Astrocyte of the hippocampus (primary cell): ENCODE results near the gene GGTLC3.
"Not testable (repeated sequence)": the region's sequence is repeated elsewhere in the genome, so short reads cannot be mapped to it uniquely, and the experiment has no call there.

Experiments
- DNase-seq: peaks from one replicate; pipeline ENCODE4 v3.0.0; 2011; ENCODE audit warnings: low read depth, low spot score

Gene GGTLC3

GRCh38 chr22:18518061-18518460 lies at the start of gene GGTLC3:
Gene GGTLC3 (minus strand): TSS chr22:18518161. CDS start chr22:18517897, 264 bp downstream.
- not testable (repeated sequence) for DNase-seq

GRCh38 chr22:18560099-18560974 lies 42.4 kb upstream of the GGTLC3 start:
- not testable (repeated sequence) for DNase-seq

GRCh38 chr22:18558939-18559338 lies 41.0 kb upstream of the GGTLC3 start:
- DNase-seq = not testable (repeated sequence)

GRCh38 chr22:18558516-18558915 lies 40.6 kb upstream of the GGTLC3 start:
- DNase-seq = not testable (repeated sequence)

- DNase-seq = not testable (repeated sequence)
These were observed 36.6 kb upstream of the GGTLC3 start for GRCh38 chr22:18554280-18555256.

GRCh38 chr22:18552839-18553597 lies 35.1 kb upstream of the GGTLC3 start:
- DNase-seq = not testable (repeated sequence)

- not testable (repeated sequence) for DNase-seq
These were observed 33.1 kb upstream of the GGTLC3 start for GRCh38 chr22:18551046-18551445.

- DNase-seq = not testable (repeated sequence)
These were observed 31.7 kb upstream of the GGTLC3 start for GRCh38 chr22:18549458-18550179.

GRCh38 chr22:18544615-18545014 lies 26.7 kb upstream of the GGTLC3 start:
- DNase-seq = not testable (repeated sequence)

- not testable (repeated sequence) for DNase-seq
These were observed 25.4 kb upstream of the GGTLC3 start for GRCh38 chr22:18543400-18543799.

- DNase-seq = not testable (repeated sequence)
These were observed 22.0 kb upstream of the GGTLC3 start for GRCh38 chr22:18539994-18540393.

GRCh38 chr22:18534315-18534714 lies 16.4 kb upstream of the GGTLC3 start:
- DNase-seq = not testable (repeated sequence)

- DNase-seq = not testable (repeated sequence)
These were observed 15.7 kb upstream of the GGTLC3 start for GRCh38 chr22:18533633-18534032.

- DNase-seq = not testable (repeated sequence)
These were observed 11.6 kb upstream of the GGTLC3 start for GRCh38 chr22:18529416-18530145.

- DNase-seq = peak; percentile 50
These were observed 10.8 kb upstream of the GGTLC3 start for GRCh38 chr22:18528597-18529415.

GRCh38 chr22:18527752-18528596 lies 10.0 kb upstream of the GGTLC3 start, which contains the start of gene TMEM191B:
Gene TMEM191B (plus strand): TSS chr22:18527802. CDS start chr22:18527981, 179 bp downstream.
- DNase-seq = not testable (repeated sequence)

GRCh38 chr22:18523328-18523727 lies 5.4 kb upstream of the GGTLC3 start:
- not testable (repeated sequence) for DNase-seq

GRCh38 chr22:18522762-18523161 lies 4.8 kb upstream of the GGTLC3 start:
- DNase-seq = not testable (repeated sequence)
